ENCODE data around the gene CKS2. TPM values are rescaled to one million over a fixed set of nuclear protein-coding genes. Genes with fewer than 3 reads are reported as not detected.

CKS2 gene
- total RNA-seq, 1 donor from 2014 or later: 24.5 TPM

Small RNA genes within 50 kb of the gene (microRNA-seq; reads per million reads assigned to microRNA genes)
- not detected for gene MIR3153 (ENCODE audit: borderline number of aligned reads)

Other genes starting within 250 kb of the CKS2 start
- 0.10 to 0.64 TPM (median 0.30 TPM) in 3 replicates for gene SHC3, start 132.4 kb upstream of the CKS2 start, total RNA-seq
- 15.1 to 20.7 TPM (median 16.0 TPM) in 3 replicates for gene SECISBP2, start 7.3 kb downstream of the CKS2 start, total RNA-seq
- 3.3 to 3.8 TPM (median 3.8 TPM) in 3 replicates for gene SEMA4D, start 186.9 kb downstream of the CKS2 start, total RNA-seq

Measured in chondrocyte (in vitro differentiated cells).